Naive thymus-derived CD8-positive, alpha-beta T cell (primary cell): ENCODE results near the gene CAPN11. TPM values are rescaled to one million over a fixed set of nuclear protein-coding genes. Genes with fewer than 3 reads are reported as not detected.
A peak's percentile ranks its signal among the peaks of the same experiment; 100 is the strongest.

ENCODE experiments used
- ATAC-seq, 2 donors: fragments of 150-1000 bp; cut with Tn5 transposase in 1 of 2; sonication (Bioruptor Pico), chemical (Tn5 transposase) in 1 of 2; 1 replicate in 1 of 2; 2 replicates in 1 of 2; pipeline ENCODE4 v1.10.0; 2021; ENCODE audit warnings: mild to moderate bottlenecking in 2 of 2, moderate library complexity in 2 of 2
- POLR2A ChIA-PET: fragments of 350-600 bp; sonication (Branson Sonifier 250); formaldehyde crosslinking; loops from one replicate; lab custom pipeline; 2021; ENCODE audit warnings: antibody characterized with exemption; lab: Charles Lee
- DNase-seq, 10 donors: peaks; one replicate each; pipeline versions ENCODE4 v3.0.0 to v3.0.0-alpha.2; 2020 to 2022
- H3K27ac Mint-ChIP-seq, 10 donors: one replicate each; pipeline ENCODE4 v1.8.0; 2020 to 2022; ENCODE audit warnings: mild to moderate bottlenecking in 10 of 10, mixed read lengths in 10 of 10, moderate library complexity in 4 of 10, inconsistent platforms in 1 of 10
- H3K27me3 Mint-ChIP-seq, 5 donors: one replicate each; pipeline ENCODE4 v1.8.0; 2021 to 2022; ENCODE audit warnings: mixed read lengths in 5 of 5
- H3K36me3 Mint-ChIP-seq, 3 donors: one replicate each; pipeline ENCODE4 v1.8.0; 2020 to 2022; ENCODE audit warnings: mixed read lengths in 3 of 3, mild to moderate bottlenecking in 2 of 3, inconsistent platforms in 1 of 3
- H3K4me1 Mint-ChIP-seq, 4 donors: one replicate each; pipeline ENCODE4 v1.8.0; 2021 to 2022; ENCODE audit warnings: mixed read lengths in 4 of 4
- H3K4me3 Mint-ChIP-seq, 10 donors: one replicate each; pipeline ENCODE4 v1.8.0; 2020 to 2022; ENCODE audit warnings: mild to moderate bottlenecking in 10 of 10, mixed read lengths in 10 of 10, moderate library complexity in 6 of 10, inconsistent platforms in 1 of 10
- H3K9me3 Mint-ChIP-seq, 9 donors: one replicate each; pipeline ENCODE4 v1.8.0; 2020 to 2022; ENCODE audit warnings: mixed read lengths in 9 of 9, mild to moderate bottlenecking in 3 of 9, inconsistent platforms in 1 of 9, moderate library complexity in 1 of 9
- polyA plus RNA-seq, 3 donors: library from polyadenylated mRNA; unstranded; fragments of 300-500 nt; fragmentation: Illumina TruSeq; gene quantifications; one replicate each; pipeline ENCODE4 v1.2.3, GENCODE V29; 2021
- total RNA-seq, 8 experiments: library from RNA in 2 of 8; stranded (reverse) in 2 of 8; gene quantifications; one replicate each; pipeline ENCODE4 v1.2.3 and lab custom pipeline; 2021 to 2026

CAPN11 gene
- total and polyA plus RNA-seq, 5 experiments from 2014 or later, result not detected

- ATAC-seq (no peak), DNase-seq (no peak)
- POLR2A ChIA-PET, result no interaction called here
- Mint-ChIP-seq H3K36me3 (no peaks in the 10 kb centered on the region), H3K4me3 (no peak overlapping the region), H3K9me3 (no peaks in the 10 kb centered on the region), H3K27ac (no peak overlapping the region), H3K27me3 (peaks cover 0 to 8% (median 3%) of the 10 kb centered on the region in 5 donors), H3K4me1 (no peaks in the 10 kb centered on the region)
Measured at GRCh38 chr6:44203955-44204354, 45.3 kb downstream of the CAPN11 start.

GRCh38 chr6:44207966-44208365 is 49.3 kb downstream of the CAPN11 start:
- Mint-ChIP-seq H3K9me3 (no peaks in the 10 kb centered on the region), H3K4me1 (no peaks in the 10 kb centered on the region), H3K36me3 (no peaks in the 10 kb centered on the region), H3K27ac (no peak overlapping the region), H3K27me3 (peaks cover 0 to 3% (median 0%) of the 10 kb centered on the region in 5 donors), H3K4me3 (no peak overlapping the region)
- POLR2A ChIA-PET, result no interaction called here
- no peak for ATAC-seq
- no peak for DNase-seq

DNA sequence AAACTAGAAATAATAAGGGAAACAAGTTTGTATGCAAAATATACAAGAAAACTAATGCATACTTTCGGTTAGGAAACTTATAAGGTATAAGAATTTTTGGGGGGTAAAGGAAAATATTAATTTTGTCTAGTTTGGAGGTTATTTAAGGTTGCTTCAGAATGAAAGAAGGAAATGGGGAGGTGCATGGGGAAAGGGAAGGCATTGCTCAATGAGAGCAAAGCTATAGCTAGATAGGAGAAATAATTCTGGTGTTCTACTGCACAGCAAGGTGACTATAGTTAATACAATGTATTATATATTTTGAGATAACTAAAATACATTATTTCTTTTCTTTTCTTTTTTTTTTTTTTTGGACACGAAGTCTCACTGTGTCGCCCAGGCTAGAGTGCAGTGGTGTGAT is 52.7 kb downstream of the CAPN11 start:
- H3K36me3 Mint-ChIP-seq, result no peaks in the 10 kb centered on the region
- peaks cover 0 to 4% (median 3%) of the 10 kb centered on the region in 5 donors for H3K27me3 Mint-ChIP-seq
- ATAC-seq (no peak), DNase-seq (no peak)
- no peak overlapping the region for H3K4me3 Mint-ChIP-seq
- H3K9me3 Mint-ChIP-seq, result no peaks in the 10 kb centered on the region
- POLR2A ChIA-PET, result no interaction called here
- H3K4me1 Mint-ChIP-seq, result no peaks in the 10 kb centered on the region
- H3K27ac Mint-ChIP-seq, result no peak overlapping the region

GRCh38 chr6:44214307-44214706 is 55.7 kb downstream of the CAPN11 start:
- no peaks in the 10 kb centered on the region for H3K9me3 Mint-ChIP-seq
- POLR2A ChIA-PET, result interaction anchor here (0.9 kb wide), 1 partner anchor 11 kb away, joined by 3 read pairs; no protein-coding TSS in a partner anchor
- no peak overlapping the region for H3K27ac Mint-ChIP-seq
- H3K4me3 Mint-ChIP-seq, result no peak overlapping the region
- peaks cover 0 to 7% (median 4%) of the 10 kb centered on the region in 5 donors for H3K27me3 Mint-ChIP-seq
- no peak for ATAC-seq
- no peak for DNase-seq
- H3K36me3 Mint-ChIP-seq, result no peaks in the 10 kb centered on the region
- H3K4me1 Mint-ChIP-seq, result peaks cover 0 to 10% (median 7%) of the 10 kb centered on the region in 4 donors

DNA sequence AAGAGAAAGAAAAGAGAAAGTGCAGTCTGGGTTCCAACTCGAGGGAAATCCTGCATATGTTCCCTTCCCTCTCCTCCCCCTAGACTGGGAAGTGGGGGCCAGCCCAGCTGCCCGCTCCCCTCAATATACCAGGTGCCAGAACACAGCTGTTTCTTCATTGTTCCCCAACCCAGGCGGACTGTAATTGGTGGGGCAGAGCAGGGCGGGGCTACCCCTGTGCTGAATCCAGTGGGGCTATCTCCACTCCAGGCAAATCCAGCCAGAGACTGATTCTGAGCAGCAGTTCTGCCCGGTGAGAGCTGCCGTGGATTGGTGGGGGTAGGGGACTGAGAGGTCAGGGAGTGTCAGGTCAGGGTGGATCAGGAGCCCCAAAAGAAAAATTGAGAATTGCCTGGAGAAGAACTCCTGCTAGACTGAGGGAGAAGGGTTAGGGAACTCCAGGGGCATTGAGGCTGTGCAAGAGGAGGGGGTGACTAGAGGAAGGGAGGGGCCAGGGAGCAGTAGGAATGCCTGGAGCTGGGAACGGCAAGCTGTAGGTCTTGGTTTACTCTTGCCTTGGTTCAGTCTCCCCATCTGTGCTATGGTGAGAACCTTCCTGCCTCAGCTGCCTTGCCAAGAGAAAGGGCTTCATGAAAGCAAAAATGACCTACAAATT is 58.2 kb downstream of the CAPN11 start, which contains the start of gene MYMX:
MYMX (plus strand) TSS at position 250 of the 655 bp plus-strand sequence. CDS start 546 bp downstream, outside the sequence.
- peaks cover 5 to 26% (median 18%) of the 10 kb centered on the region in 4 donors for H3K4me1 Mint-ChIP-seq
- H3K9me3 Mint-ChIP-seq, result no peaks in the 10 kb centered on the region
- no peak within 1 kb of the TSS for H3K4me3 Mint-ChIP-seq
- peaks cover 0 to 7% (median 4%) of the 10 kb centered on the region in 5 donors for H3K27me3 Mint-ChIP-seq
- DNase-seq (no peak), ATAC-seq (no peak)
- POLR2A ChIA-PET, result interaction anchor here (0.7 kb wide), 1 partner anchor 39 kb away, joined by 4 read pairs; no protein-coding TSS in a partner anchor
- no peak within 1 kb of the TSS for H3K27ac Mint-ChIP-seq
- no peaks in the 10 kb centered on the region for H3K36me3 Mint-ChIP-seq

DNA sequence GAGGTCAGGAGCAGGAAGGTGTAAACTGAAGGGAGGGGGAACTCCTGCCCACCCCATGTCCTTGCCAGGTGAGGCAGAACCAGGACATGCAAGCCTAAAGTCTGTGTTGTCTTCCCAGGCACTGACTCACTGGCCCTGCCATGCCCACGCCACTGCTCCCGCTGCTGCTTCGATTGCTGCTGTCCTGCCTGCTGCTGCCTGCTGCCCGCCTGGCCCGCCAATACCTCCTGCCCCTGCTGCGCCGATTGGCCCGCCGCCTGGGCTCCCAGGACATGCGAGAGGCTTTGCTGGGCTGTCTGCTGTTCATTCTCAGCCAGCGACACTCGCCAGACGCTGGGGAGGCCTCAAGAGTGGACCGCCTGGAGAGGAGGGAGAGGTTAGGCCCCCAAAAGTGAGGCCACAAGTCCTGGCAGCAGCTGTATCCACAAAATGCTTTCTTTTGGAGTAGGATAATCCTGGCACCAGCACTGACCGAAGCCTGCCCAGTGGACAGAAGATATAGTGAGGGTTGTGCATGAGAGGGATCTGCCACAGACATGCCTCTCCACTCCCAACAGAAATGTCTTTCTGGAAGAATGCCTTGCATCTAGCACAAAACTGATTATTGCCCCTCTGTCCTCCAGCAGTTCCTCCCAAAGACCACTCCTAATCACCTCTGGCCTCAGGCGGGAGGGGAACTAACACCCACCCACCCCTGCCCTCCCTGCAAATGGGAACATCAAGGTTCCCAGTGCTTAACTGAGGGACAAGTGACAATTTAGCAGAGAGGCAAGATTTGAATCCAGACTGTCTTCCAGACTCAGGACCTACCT is 58.9 kb downstream of the CAPN11 start:
- no peak for DNase-seq
- no peak overlapping the region for H3K4me3 Mint-ChIP-seq
- peaks cover 0 to 7% (median 2%) of the 10 kb centered on the region in 5 donors for H3K27me3 Mint-ChIP-seq
- no peak for ATAC-seq
- no peaks in the 10 kb centered on the region for H3K9me3 Mint-ChIP-seq
- no peak overlapping the region for H3K27ac Mint-ChIP-seq
- H3K36me3 Mint-ChIP-seq, result no peaks in the 10 kb centered on the region
- peaks cover 5 to 27% (median 20%) of the 10 kb centered on the region in 4 donors for H3K4me1 Mint-ChIP-seq
- POLR2A ChIA-PET, result no interaction called here

DNA sequence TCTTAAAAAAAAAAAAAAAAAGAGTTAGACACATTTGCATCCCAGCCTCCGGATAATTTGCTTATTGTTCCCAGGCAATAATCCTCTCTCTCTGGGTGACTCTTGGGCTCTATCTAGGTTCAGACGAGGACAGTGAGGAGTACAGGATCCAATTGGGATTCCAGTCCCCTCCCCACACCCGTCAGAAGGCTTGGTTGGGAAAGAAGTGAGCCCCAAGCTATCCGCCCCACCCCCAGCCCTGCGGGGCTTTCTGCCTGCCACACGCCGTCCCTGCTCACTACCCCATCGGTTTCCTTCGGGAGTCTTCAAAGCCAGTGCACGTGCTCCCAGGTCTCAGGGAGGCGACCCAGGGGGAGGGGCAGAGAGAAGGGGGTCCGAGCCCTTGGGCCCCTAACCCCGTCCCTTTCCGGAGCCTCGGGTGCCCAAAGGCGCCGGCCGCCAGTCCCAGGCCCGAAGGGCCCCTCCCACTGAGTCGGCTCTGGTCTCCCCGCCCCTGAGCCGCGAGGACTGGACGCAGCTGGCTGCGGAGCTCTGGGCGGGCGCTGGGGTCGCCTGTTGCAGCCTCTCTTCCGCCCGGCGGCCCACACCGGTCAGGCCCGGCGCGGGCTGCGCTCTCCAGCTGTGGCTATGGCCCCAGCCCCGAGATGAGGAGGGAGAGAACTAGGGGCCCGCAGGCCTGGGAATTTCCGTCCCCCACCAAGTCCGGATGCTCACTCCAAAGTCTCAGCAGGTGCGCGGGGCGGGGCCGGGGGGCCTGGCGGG is 60.6 kb downstream of the CAPN11 start:
- peaks cover 0 to 7% (median under 1%) of the 10 kb centered on the region in 5 donors for H3K27me3 Mint-ChIP-seq
- POLR2A ChIA-PET, result interaction anchor here (1.4 kb wide), 1 partner anchor 28 kb away, joined by 5 read pairs; the partner anchor contains the start of gene HSP90AB1
- peak in 4 of 10 donors; percentile 10 to 41 (median 17) for DNase-seq
- no peaks in the 10 kb centered on the region for H3K36me3 Mint-ChIP-seq
- peak in 1 of 2 donors; percentile 7 for ATAC-seq
- peak overlapping the region in 2 of 10 donors; percentile 29 to 48 for H3K27ac Mint-ChIP-seq
- H3K9me3 Mint-ChIP-seq, result no peaks in the 10 kb centered on the region
- H3K4me3 Mint-ChIP-seq, result peak overlapping the region; percentile 46 to 77 (median 68)
- peaks cover 11 to 38% (median 31%) of the 10 kb centered on the region in 4 donors for H3K4me1 Mint-ChIP-seq

GRCh38 chr6:44219815-44220784 is 61.5 kb downstream of the CAPN11 start:
- Mint-ChIP-seq H3K4me1 (peaks cover 14 to 40% (median 35%) of the 10 kb centered on the region in 4 donors), H3K27me3 (peaks cover 0 to 7% (median 0%) of the 10 kb centered on the region in 5 donors), H3K27ac (peak overlapping the region in 1 of 10 donors; percentile 32), H3K36me3 (no peaks in the 10 kb centered on the region), H3K4me3 (peak overlapping the region in 7 of 10 donors; percentile 30 to 77 (median 62)), H3K9me3 (no peaks in the 10 kb centered on the region)
- DNase-seq (no peak), ATAC-seq (no peak)
- POLR2A ChIA-PET, result interaction anchor here (1.4 kb wide), 1 partner anchor 27 kb away, joined by 5 read pairs; the partner anchor contains the start of gene HSP90AB1

DNA sequence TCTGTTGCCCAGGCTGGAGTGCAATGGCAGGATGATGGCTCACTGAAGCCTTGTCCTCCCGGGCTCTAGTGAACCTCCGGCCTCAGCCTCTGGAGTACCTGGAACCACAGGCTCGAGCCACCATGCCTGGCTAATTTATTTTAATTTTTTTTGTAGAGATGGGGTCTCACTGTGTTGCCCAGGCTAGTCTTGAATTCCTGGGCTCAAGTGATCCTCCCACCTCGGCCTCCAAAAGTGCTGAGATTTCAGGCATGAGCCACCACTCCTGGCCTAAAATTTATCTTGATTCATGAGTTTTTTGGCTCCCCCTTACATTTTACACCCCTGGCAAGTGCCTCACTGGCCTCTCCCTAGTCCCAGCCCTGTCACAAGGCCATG is 62.3 kb downstream of the CAPN11 start:
- DNase-seq (no peak), ATAC-seq (no peak)
- POLR2A ChIA-PET, result interaction anchor here (1.4 kb wide), 1 partner anchor 17 kb away, joined by 9 read pairs; no protein-coding TSS in a partner anchor
- H3K27me3 Mint-ChIP-seq, result peaks cover 0 to 7% (median 0%) of the 10 kb centered on the region in 5 donors
- no peaks in the 10 kb centered on the region for H3K9me3 Mint-ChIP-seq
- H3K27ac Mint-ChIP-seq, result peak overlapping the region in 1 of 10 donors; percentile 44
- peaks cover 14 to 40% (median 36%) of the 10 kb centered on the region in 4 donors for H3K4me1 Mint-ChIP-seq
- peak overlapping the region in 4 of 10 donors; percentile 29 to 63 (median 38) for H3K4me3 Mint-ChIP-seq
- H3K36me3 Mint-ChIP-seq, result no peaks in the 10 kb centered on the region

- POLR2A ChIA-PET, result interaction anchor here (1.4 to 5.4 kb wide), 3 partner anchors 16 to 47 kb away, joined by 3 to 47 read pairs (median 9); partner anchors contain the start of gene HSP90AB1
- peak overlapping the region in 8 of 10 donors; percentile 26 to 67 (median 42) for H3K4me3 Mint-ChIP-seq
- ATAC-seq (peak; percentile 47 to 69), DNase-seq (peak; percentile 52 to 85 (median 66))
- H3K9me3 Mint-ChIP-seq, result no peaks in the 10 kb centered on the region
- peaks cover 14 to 40% (median 36%) of the 10 kb centered on the region in 4 donors for H3K4me1 Mint-ChIP-seq
- no peaks in the 10 kb centered on the region for H3K36me3 Mint-ChIP-seq
- peak overlapping the region in 3 of 10 donors; percentile 29 to 65 (median 44) for H3K27ac Mint-ChIP-seq
- H3K27me3 Mint-ChIP-seq, result peaks cover 0 to 4% (median 0%) of the 10 kb centered on the region in 5 donors
Measured at GRCh38 chr6:44221291-44221960, 62.8 kb downstream of the CAPN11 start.
